ENCODE data around the gene GAS2.

The GAS2 gene

DNA sequence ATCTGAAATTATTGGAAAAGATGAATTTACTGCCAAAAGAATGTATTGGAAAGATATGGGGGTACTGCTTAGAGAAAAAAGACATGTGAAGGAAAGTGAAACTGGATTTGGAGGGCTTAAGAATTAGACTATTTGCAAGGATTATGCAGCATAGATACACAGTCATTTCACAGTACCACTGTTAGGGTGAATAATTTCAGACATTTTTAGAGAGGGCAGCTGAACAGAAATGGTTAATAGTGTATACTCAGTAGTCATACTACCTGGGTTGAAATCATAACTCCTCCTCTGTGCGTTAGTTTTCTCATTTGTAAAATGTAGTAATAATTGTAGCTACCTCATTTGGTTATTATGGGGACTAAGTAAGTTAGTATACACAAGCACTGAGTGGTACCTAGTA, 33.0 kb downstream of the GAS2 start:
- TF ChIP-seq REST (IDR thresholded peaks at IDR 0.05; ENCODE audit: insufficient read depth in 1 of 2, low read depth in 2 of 2, low read length in 2 of 2) (no peak), TAF1 (IDR thresholded peaks at IDR 0.05; ENCODE audit: borderline replicate concordance, insufficient read depth, low read length) (no peak), SIN3A (IDR thresholded peaks at IDR 0.05; ENCODE audit: borderline replicate concordance, insufficient read depth, low read length) (no peak), FOXP2 (optimal IDR thresholded peaks at IDR 0.05; ENCODE audit: borderline replicate concordance, extremely low read depth, extremely low read length, insufficient read depth) (no peak), POLR2AphosphoS5 (IDR thresholded peaks at IDR 0.05; ENCODE audit: low read depth, low read length) (no peak)

- no peak for TF ChIP-seq REST (IDR thresholded peaks at IDR 0.05; ENCODE audit: insufficient read depth in 1 of 2, low read depth in 2 of 2, low read length in 2 of 2)
- no peak for TF ChIP-seq POLR2AphosphoS5 (IDR thresholded peaks at IDR 0.05; ENCODE audit: low read depth, low read length)
- no peak for TF ChIP-seq FOXP2 (optimal IDR thresholded peaks at IDR 0.05; ENCODE audit: borderline replicate concordance, extremely low read depth, extremely low read length, insufficient read depth)
- no peak for TF ChIP-seq TAF1 (IDR thresholded peaks at IDR 0.05; ENCODE audit: borderline replicate concordance, insufficient read depth, low read length)
- no peak for TF ChIP-seq SIN3A (IDR thresholded peaks at IDR 0.05; ENCODE audit: borderline replicate concordance, insufficient read depth, low read length)
Observed at GRCh38 chr11:22702031-22702430, 35.6 kb downstream of the GAS2 start.

GRCh38 chr11:22703040-22703439, 36.6 kb downstream of the GAS2 start:
- TF ChIP-seq SIN3A (IDR thresholded peaks at IDR 0.05; ENCODE audit: borderline replicate concordance, insufficient read depth, low read length) (peak; percentile 25; the same call in 1 of the 2 replicates), TAF1 (IDR thresholded peaks at IDR 0.05; ENCODE audit: borderline replicate concordance, insufficient read depth, low read length) (no peak), FOXP2 (optimal IDR thresholded peaks at IDR 0.05; ENCODE audit: borderline replicate concordance, extremely low read depth, extremely low read length, insufficient read depth) (peak; percentile 18)

GRCh38 chr11:22703591-22703990, 37.2 kb downstream of the GAS2 start:
- no peak for TF ChIP-seq REST (IDR thresholded peaks at IDR 0.05; ENCODE audit: insufficient read depth in 1 of 2, low read depth in 2 of 2, low read length in 2 of 2)
- no peak for TF ChIP-seq POLR2AphosphoS5 (IDR thresholded peaks at IDR 0.05; ENCODE audit: low read depth, low read length)
- TF ChIP-seq FOXP2 (optimal IDR thresholded peaks at IDR 0.05; ENCODE audit: borderline replicate concordance, extremely low read depth, extremely low read length, insufficient read depth): no peak
- no peak for TF ChIP-seq SIN3A (IDR thresholded peaks at IDR 0.05; ENCODE audit: borderline replicate concordance, insufficient read depth, low read length)
- TF ChIP-seq TAF1 (IDR thresholded peaks at IDR 0.05; ENCODE audit: borderline replicate concordance, insufficient read depth, low read length): no peak

GRCh38 chr11:22707119-22707899, 40.9 kb downstream of the GAS2 start:
- no peak for TF ChIP-seq REST (IDR thresholded peaks at IDR 0.05; ENCODE audit: insufficient read depth in 1 of 2, low read depth in 2 of 2, low read length in 2 of 2)
- no peak for TF ChIP-seq POLR2AphosphoS5 (IDR thresholded peaks at IDR 0.05; ENCODE audit: low read depth, low read length)
- TF ChIP-seq SIN3A (IDR thresholded peaks at IDR 0.05; ENCODE audit: borderline replicate concordance, insufficient read depth, low read length): no peak
- no peak for TF ChIP-seq FOXP2 (optimal IDR thresholded peaks at IDR 0.05; ENCODE audit: borderline replicate concordance, extremely low read depth, extremely low read length, insufficient read depth)
- TF ChIP-seq TAF1 (IDR thresholded peaks at IDR 0.05; ENCODE audit: borderline replicate concordance, insufficient read depth, low read length): no peak

Measured in PFSK-1 (cell line).